Prostate gland (tissue), 2 donors: Measurements from ENCODE around the gene BMI1.

Source experiments
- POLR2A ChIP-seq: fragments of 450-650 bp; IDR thresholded peaks from one replicate; pipeline ENCODE4 v1.6.1; 2016; ENCODE audit warnings: antibody characterized with exemption, mild to moderate bottlenecking
- POLR2AphosphoS5 ChIP-seq: sonication (generic); formaldehyde crosslinking; IDR thresholded peaks from one replicate; pipeline ENCODE4 v1.6.1; 2017; ENCODE audit warnings: antibody characterized with exemption
- TF ChIP-seq, protein P1 (sequence below), 4 experiments: fragments of 200-600 bp in 2 of 4; fragments of 450-650 bp in 2 of 4; sonication (generic) in 2 of 4; IDR thresholded peaks; 1 replicate in 3 of 4; 2 replicates in 1 of 4; pipeline ENCODE4 v1.5.1; 2016 to 2019; ENCODE audit warnings: antibody characterized with exemption in 4 of 4, mild to moderate bottlenecking in 2 of 4, moderate library complexity in 2 of 4

GRCh38 chr10:22285130-22285529 lies 35.8 kb upstream of the BMI1 start:
- TF ChIP-seq, protein P1, sequence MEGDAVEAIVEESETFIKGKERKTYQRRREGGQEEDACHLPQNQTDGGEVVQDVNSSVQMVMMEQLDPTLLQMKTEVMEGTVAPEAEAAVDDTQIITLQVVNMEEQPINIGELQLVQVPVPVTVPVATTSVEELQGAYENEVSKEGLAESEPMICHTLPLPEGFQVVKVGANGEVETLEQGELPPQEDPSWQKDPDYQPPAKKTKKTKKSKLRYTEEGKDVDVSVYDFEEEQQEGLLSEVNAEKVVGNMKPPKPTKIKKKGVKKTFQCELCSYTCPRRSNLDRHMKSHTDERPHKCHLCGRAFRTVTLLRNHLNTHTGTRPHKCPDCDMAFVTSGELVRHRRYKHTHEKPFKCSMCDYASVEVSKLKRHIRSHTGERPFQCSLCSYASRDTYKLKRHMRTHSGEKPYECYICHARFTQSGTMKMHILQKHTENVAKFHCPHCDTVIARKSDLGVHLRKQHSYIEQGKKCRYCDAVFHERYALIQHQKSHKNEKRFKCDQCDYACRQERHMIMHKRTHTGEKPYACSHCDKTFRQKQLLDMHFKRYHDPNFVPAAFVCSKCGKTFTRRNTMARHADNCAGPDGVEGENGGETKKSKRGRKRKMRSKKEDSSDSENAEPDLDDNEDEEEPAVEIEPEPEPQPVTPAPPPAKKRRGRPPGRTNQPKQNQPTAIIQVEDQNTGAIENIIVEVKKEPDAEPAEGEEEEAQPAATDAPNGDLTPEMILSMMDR (IDR thresholded peaks at IDR 0.05): no peak
- TF ChIP-seq POLR2A (no peak), POLR2AphosphoS5 (no peak)
